SW 1271 (cell line): ENCODE data around the gene TOGARAM1.
"Not testable (repeated sequence)": the region's sequence is repeated elsewhere in the genome, so short reads cannot be mapped to it uniquely, and the experiment has no call there.

Experiments used
- DNase-seq, 2 experiments: peaks; one replicate each; lab custom pipeline; 2025; lab: John Stamatoyannopoulos, UW

Gene TOGARAM1

GRCh38 chr14:45038865-45039264 lies 76.9 kb downstream of the TOGARAM1 start:
- no peak for DNase-seq

DNA sequence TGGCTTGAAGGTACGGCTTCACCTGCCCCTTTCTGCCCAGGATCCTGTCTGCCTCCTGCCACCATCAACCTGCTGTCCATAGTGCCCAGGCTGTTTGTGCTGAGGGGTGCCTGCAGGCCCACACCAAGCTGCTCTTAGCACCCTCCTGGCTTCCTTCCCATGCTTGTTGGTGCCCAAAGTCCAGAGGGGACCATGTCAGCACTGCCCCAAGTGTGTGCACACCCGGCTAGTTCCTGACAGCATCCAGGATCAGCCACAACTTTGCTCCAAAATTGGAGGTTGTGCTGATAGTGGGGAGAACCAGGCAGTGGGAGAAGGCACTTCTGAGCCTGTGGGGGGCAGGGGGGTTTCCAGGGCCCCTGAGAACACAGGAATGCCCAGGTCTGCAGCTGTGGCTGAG lies 77.4 kb downstream of the TOGARAM1 start:
- DNase-seq, result no peak

GRCh38 chr14:45041641-45042040 lies 79.7 kb downstream of the TOGARAM1 start:
- DNase-seq, result no peak

DNA sequence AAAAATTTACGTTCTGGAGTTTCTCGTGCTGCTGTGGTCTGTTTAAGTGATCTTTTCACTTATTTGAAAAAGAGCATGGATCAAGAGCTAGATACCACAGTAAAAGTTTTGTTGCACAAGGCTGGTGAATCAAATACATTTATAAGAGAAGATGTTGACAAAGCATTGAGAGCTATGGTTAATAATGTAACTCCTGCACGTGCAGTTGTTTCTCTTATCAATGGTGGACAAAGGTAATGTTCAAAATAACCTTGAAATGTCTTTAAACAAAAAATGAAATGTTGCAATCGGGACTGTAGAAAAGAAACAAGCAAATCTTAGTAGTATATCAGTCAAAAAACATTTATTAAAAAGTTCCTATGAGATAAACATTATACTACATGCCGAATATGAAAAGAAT lies 82.6 kb downstream of the TOGARAM1 start:
- no peak for DNase-seq

DNA sequence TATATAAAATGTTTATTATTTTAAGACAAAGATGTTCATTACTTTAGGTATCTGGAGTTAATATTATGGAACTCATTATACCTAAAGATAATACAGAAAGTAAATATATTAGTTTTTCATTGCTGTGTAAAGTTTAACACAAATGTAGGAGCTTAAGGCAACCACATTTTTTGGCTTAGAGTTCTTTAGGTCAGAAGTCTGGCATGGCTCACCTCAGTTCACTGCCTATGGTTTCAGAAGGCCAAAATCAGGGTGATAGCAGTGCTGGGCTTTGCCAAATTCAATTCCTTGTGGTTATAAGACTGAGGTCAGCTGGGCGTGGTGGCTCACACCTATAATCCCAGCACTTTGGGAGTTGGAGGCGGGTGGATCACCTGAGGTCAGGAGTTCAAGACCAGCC lies 86.4 kb downstream of the TOGARAM1 start:
- no peak for DNase-seq

DNA sequence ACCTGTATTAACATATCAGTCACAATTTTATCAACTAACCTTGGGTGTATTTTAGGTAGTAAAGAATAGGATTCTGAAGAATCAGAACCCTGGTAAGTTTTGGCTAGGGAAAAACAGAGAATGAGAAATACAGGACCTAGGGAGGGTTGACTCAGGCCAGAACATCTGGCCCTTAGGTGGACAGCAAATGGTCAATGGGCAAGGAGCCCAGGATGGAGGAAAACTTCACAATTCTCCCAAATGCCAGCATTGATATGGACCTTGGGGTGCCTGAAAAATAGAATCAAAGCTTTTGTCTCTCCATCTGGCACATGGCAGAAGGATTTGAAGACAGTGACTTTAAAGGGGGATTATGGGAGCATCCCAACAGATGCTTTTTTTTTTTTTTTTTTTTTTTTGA lies 89.2 kb downstream of the TOGARAM1 start:
- DNase-seq, result no peak

DNA sequence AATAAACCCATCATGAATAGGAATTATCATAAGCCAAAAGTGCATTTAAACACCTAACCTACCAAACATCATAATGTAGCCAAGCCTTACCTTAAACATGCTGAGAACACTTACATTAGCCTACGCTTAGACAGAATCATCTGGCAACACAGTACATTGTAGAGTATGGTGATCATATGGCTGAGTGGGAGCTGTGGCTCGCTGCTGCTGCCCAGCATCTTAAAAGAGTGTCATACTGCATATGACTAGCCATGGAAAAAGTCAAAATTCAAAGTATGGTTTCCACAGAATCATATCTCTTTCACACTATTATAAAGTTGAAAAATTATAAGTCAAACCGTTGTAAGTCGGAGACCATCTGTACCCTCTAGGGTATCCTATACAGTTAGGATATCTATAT lies 89.9 kb downstream of the TOGARAM1 start:
- DNase-seq, result no peak

DNA sequence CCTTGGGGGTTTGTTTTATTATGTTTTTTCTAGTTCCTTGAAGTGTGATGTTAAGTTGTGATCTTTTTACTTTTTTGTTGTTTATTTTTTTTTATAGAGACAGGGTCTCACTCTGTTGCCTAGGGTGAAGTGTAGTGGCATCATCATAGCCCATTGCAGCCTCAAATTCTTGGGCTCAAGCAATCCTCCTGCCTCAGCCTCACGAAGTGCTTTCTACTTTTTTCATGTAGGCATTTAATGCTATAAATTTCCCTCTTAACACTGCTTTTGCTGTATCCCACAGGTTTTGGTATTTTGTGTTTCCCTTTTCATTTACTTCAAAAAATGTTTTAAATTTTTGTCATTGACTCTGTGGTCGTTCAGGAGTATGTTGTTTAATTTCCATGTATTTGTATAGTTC lies 95.4 kb downstream of the TOGARAM1 start:
- DNase-seq, result no peak

GRCh38 chr14:45057881-45058364 lies 95.9 kb downstream of the TOGARAM1 start:
- no peak for DNase-seq

DNA sequence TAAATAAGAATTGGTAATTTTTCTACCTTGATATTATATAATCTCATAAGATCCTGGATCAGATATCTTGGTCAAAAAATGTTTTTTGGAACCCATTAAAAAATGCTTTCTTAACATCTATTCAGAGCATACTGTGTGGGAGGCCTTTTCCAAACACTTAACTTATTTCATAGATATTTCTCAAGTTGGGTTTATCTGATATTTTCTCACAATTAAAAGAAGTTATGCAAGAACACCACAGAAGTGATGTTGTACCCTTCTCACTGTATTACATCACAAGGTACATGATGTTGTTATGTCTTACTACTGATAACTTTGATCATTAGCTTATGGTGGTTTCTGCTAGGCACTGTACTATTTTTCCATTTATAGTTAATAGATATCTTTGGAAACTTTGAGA lies 98.6 kb downstream of the TOGARAM1 start:
- DNase-seq, result no peak

GRCh38 chr14:45065540-45065939 lies 103.5 kb downstream of the TOGARAM1 start:
- DNase-seq, result no peak

- DNase-seq, result no peak
Measured at GRCh38 chr14:45065956-45066355, 104.0 kb downstream of the TOGARAM1 start.

- DNase-seq, result no peak
Measured at GRCh38 chr14:45066667-45067066, 104.7 kb downstream of the TOGARAM1 start.

GRCh38 chr14:45068396-45068795 lies 106.4 kb downstream of the TOGARAM1 start:
- no peak for DNase-seq

DNA sequence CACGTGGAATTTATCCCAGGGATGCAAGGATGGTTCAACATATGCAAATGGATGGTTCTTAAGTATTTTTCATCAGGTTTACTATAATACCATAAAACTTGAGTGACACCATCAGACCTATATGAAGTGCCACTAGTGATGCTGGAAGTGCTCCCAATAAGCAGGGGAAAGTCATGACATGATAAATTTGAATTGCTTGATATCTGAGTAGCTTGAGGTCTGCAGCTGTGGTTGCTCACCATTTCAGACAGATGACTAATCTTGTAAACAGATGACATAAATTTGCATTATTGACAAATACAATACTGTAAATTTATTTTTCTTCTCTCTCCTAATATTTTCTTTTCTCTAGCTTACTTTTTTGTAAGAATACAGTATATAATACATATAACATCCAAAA lies 108.2 kb downstream of the TOGARAM1 start:
- no peak for DNase-seq

DNA sequence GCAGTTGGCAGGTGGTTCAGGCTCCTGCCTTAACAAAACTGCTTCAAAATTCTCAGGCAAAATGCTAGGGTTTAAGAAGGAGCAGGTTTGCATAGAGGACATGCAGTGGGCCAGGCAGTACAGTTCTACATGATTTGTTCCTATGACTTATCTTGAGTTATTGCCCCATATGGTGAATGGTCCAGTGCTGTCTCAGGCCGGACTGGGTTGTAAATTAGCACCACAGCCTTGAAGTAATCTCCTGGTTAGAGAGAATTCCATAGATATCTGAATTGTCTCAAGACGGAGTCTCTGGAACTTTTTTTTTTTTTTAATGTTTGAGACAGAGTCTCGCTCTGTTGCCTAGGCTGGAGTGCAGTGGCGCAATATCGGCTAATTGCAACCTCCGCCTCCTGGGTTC lies 110.1 kb downstream of the TOGARAM1 start:
- no peak for DNase-seq

DNA sequence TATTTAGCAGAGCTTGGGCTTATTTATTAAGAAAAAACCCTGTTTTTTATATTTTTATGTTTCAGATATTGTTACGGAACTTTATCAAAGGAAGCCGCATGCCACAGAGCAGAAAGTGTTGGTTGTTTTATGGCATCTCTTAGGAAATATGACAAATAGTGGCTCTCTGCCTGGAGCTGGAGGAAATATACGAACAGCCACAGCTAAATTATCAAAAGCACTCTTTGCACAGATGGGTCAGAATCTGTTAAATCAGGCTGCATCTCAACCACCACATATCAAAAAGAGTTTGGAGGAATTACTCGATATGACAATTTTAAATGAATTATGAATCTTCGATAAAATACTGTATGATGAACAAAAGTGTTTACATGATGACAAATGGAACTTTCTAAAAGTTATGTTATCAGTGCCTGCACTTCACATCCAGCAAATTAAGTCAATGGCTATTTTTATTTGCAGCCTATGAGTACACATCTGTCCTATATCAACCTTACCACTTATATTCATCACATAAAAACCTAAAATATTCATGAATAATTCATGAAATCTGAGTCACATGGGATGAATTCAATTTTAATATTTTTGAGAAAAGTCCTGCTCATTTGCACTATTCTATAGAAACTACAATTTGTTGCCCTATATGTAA lies 111.4 kb downstream of the TOGARAM1 start:
- DNase-seq, result no peak

- DNase-seq, result no peak
Measured at GRCh38 chr14:45078323-45078722, 116.3 kb downstream of the TOGARAM1 start.

GRCh38 chr14:45080416-45080968 lies 118.5 kb downstream of the TOGARAM1 start:
- not testable (repeated sequence) for DNase-seq

DNA sequence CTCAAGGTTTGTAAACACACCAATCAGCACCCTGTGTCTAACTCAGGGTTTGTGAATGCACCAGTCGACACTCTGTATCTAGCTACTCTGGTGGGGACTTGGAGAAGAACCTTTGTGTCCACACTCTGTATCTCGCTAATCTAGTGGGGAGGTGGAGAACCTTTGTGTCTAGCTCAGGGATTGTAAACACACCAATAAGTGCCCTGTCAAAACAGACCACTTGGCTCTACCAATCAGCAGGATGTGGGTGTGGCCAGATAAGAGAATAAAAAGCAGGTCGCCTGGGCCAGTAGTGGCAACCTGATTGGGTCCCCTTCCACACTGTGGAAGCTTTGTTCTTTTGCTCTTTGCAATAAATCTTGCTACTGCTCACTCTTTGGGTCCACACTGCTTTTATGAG lies 119.1 kb downstream of the TOGARAM1 start:
- DNase-seq, result not testable (repeated sequence)

DNA sequence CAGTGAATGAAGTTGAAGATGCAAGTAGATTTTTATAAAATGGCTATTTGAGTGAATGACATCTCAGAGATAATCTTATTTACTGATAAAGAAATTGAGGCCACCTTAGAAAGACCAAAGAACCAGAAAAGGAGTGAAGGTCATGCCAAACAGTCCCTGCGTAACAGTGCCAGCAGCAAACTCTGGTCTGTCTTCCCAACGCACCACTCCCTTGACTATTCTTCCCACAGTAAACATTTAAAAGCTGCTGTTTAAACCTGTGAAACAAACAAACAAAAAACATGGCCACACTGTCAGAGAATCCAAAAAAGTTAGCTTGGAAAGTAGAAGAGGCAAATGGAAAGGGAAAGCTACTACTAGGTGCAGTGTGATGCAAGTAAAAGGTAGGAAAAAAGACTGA lies 120.4 kb downstream of the TOGARAM1 start:
- no peak for DNase-seq

DNA sequence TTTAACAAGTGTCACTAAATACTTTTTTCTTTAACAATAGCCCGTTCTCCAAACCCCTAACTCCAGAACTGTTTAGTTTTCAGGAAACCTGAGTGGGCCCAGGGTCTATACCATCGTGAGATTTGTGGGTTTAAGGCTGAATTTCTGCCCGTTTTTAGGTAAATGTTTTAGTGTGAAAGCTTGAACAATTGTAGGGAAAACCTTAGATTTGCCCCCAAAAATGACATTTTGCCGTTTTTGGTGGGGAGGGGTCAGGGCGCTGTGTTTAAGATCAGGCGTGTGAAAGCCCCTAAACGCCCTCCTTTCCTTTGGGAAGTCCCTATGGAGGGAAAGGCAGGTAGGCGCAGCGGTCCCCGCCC lies 121.6 kb downstream of the TOGARAM1 start:
- no peak for DNase-seq

DNA sequence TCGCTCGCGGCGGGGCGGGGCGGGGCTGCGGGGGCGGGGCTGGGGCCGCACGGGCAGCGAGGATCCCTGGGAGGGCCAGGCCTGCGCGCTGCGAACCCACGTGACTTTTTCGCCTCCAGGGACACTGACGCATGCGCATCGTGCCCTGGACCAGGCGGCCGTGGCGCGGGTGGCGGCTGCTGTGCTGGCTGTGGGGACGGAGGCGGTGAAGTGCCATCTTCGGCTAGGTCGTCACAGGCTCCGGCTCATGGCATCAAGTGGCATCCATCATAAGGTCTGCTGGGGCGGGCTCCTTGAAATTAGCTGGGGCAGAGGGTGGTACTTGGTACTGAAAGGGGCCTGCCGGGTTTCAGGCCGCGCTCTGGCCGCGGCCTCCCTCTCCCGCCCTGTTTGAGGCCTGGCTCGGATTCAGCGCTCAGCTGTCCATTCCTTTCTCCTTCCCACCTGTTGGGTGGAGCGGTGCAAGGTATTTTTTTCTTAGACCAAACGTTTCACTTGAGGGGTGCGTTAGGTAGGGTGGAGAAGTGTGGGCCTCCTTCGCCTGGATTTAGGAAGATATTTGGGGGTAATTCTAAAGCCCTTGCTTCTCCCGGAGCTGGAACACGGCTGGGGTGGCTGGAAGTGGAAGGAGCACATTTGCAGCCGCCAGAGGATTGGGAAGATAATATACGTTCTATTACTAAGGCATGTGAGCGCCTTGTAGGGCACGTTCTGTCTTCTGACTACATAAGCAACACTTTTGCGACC lies 122.2 kb downstream of the TOGARAM1 start, which contains the start of gene PRPF39:
TSS of gene PRPF39 (plus strand) at position 141 of the 747 bp plus-strand sequence. CDS start 11,124 bp downstream, outside the sequence.
- DNase-seq, result peak; percentile 81 to 89
